ENCODE measurements around the gene GALNT17.

DNA sequence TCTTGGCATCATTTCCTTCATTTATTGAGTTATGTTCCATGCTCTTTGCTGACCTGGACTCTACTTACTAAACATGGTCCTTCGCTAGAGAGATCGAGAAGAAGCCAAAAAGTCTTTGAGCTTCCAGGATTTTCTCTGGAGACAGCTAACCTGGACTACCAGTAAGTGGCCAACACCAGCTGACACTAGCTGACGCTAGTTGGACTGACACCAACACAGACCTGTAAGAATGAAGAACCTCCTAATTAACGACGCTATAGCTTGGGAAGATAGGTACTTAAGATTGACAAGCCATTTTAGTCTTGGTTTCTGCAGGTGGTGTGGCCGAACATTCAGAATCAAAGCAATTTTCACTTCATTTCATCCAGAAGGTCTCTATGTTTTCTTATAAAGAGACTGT is 66.4 kb downstream of the GALNT17 start:
- no peak for TF ChIP-seq EZH2 (IDR thresholded peaks at IDR 0.05)
- no peak for TF ChIP-seq POLR2AphosphoS5 (IDR thresholded peaks at IDR 0.05; ENCODE audit: borderline replicate concordance, low read depth, low read length)
- TF ChIP-seq FOXP2 (optimal IDR thresholded peaks at IDR 0.05; ENCODE audit: control extremely low read depth, extremely low read length, insufficient read depth) = no peak
